GM12801 (cell line): ENCODE data around the gene RHOT2.

Source experiments
- CTCF ChIP-seq: IDR thresholded peaks from one replicate; pipeline ENCODE4 v1.5.1; 2011; ENCODE audit warnings: control low read depth; ENCODE audit not compliant: insufficient read length; ENCODE audit errors: extremely low read depth

The RHOT2 gene

GRCh38 chr16:683396-684070 is 15.6 kb downstream of the RHOT2 start:
- no peak for TF ChIP-seq CTCF

GRCh38 chr16:684071-684794 is 16.3 kb downstream of the RHOT2 start, which contains the start of gene JMJD8:
Gene JMJD8, minus strand, starts transcription at chr16:684334. Its CDS starts 15 bp downstream, at chr16:684319.
- TF ChIP-seq CTCF, result no peak

GRCh38 chr16:684961-685696 is 17.2 kb downstream of the RHOT2 start:
- TF ChIP-seq CTCF, result no peak

- TF ChIP-seq CTCF, result no peak
Observed at GRCh38 chr16:685967-686366, 18.0 kb downstream of the RHOT2 start.

- no peak for TF ChIP-seq CTCF
Observed at GRCh38 chr16:686459-687260, 18.7 kb downstream of the RHOT2 start.

- TF ChIP-seq CTCF, result no peak
Observed at GRCh38 chr16:687499-687898, 19.6 kb downstream of the RHOT2 start.
